A673 (cell line): ENCODE data around the gene RASGEF1C.

Experiments used
- CTCF ChIP-seq: fragments of 300-800, 200-600 bp; sonication (generic); conservative IDR thresholded peaks from 2 replicates; pipeline ENCODE4 v1.5.1; 2017; ENCODE audit warnings: low read depth, mild to moderate bottlenecking, antibody characterized with exemption, low read length, moderate library complexity, mixed read lengths
- EZH2 ChIP-seq: fragments of 200-600 bp; sonication (generic); IDR thresholded peaks from 2 replicates; pipeline ENCODE4 v1.6.1; 2017; ENCODE audit warnings: borderline replicate concordance, low read depth, mild to moderate bottlenecking, mixed read lengths, antibody characterized with exemption, low read length; ENCODE audit not compliant: poor library complexity, severe bottlenecking

GRCh38 chr5:180135967-180136629 lies 72.9 kb downstream of the RASGEF1C start:
- TF ChIP-seq CTCF (no peak), EZH2 (no peak)
